Esophagus mucosa (tissue), 1 donor: ENCODE data around the gene MANBA. TPM values are rescaled to one million over a fixed set of nuclear protein-coding genes. Genes with fewer than 3 reads are reported as not detected.

ENCODE experiments used
- ATAC-seq: fragments of 200-7000 bp; cut with Tn5 transposase; one replicate; pipeline ENCODE4 v1.9.1; 2020
- total RNA-seq: library from RNA; stranded (reverse); gene quantifications from one replicate; pipeline ENCODE4 v1.2.4, GENCODE V29; 2023
- donor health status: DM: yes; HTN: yes; CAD: no.

MANBA gene
- total RNA-seq, 1 donor from 2014 or later: 10.7 TPM

- no peak for ATAC-seq
Observed at GRCh38 chr4:102586002-102586643, 174.6 kb downstream of the MANBA start.

GRCh38 chr4:102585329-102585728, 175.4 kb downstream of the MANBA start:
- no peak for ATAC-seq

- ATAC-seq: no peak
Observed at GRCh38 chr4:102584091-102584490, 176.7 kb downstream of the MANBA start.

Other genes starting within 250 kb of the MANBA start
- gene UBE2D3, start 66.6 kb upstream of the MANBA start, total RNA-seq: 207 TPM
- gene CISD2, start 108.0 kb upstream of the MANBA start, total RNA-seq: 15.5 TPM